Neural cell (in vitro differentiated cells): ENCODE data around the gene HDHD2. TPM values are rescaled to one million over a fixed set of nuclear protein-coding genes. Genes with fewer than 3 reads are reported as not detected.

Experiments
- H2AFZ ChIP-seq: fragments of 200-600, 300-800 bp; sonication (generic), shearing (Covaris generic); 2 replicates; pipeline ENCODE4 v1.6.0; 2014; ENCODE audit warnings: low read depth, mild to moderate bottlenecking, antibody characterized with exemption, low read length, moderate library complexity
- H3F3A ChIP-seq: fragments of 200-600 bp; shearing (Covaris generic); 2 replicates; pipeline ENCODE4 v1.6.1; 2016; ENCODE audit warnings: mild to moderate bottlenecking, moderate library complexity, mixed read lengths, antibody characterized with exemption, low read length; ENCODE audit not compliant: insufficient read depth, poor library complexity, severe bottlenecking
- H3K27ac ChIP-seq: fragments of 200-600, 300-800 bp; sonication (generic), shearing (Covaris generic); 2 replicates; pipeline ENCODE4 v1.5.1; 2014; ENCODE audit warnings: mild to moderate bottlenecking, low read length, moderate library complexity
- H3K27me3 ChIP-seq: fragments of 300-800, 200-600 bp; sonication (generic), shearing (Covaris generic); 2 replicates; pipeline ENCODE4 v1.6.0; 2014; ENCODE audit warnings: mild to moderate bottlenecking, low read depth, low read length, moderate library complexity; ENCODE audit not compliant: insufficient read depth
- H3K36me3 ChIP-seq: fragments of 300-800, 200-600 bp; sonication (generic), shearing (Covaris generic); 2 replicates; pipeline ENCODE4 v1.5.1; 2014; ENCODE audit warnings: mild to moderate bottlenecking, antibody characterized with exemption, low read length, moderate library complexity; ENCODE audit not compliant: insufficient read depth
- H3K4me2 ChIP-seq: fragments of 300-800, 200-600 bp; sonication (generic), shearing (Covaris generic); 2 replicates; pipeline ENCODE4 v1.6.0; 2014; ENCODE audit warnings: mild to moderate bottlenecking, low read length
- H3K4me3 ChIP-seq: fragments of 300-800, 200-600 bp; sonication (generic), shearing (Covaris generic); 2 replicates; pipeline ENCODE4 v1.5.1; 2014; ENCODE audit warnings: mild to moderate bottlenecking, low read length, moderate library complexity
- H3K79me2 ChIP-seq: fragments of 200-600 bp; shearing (Covaris generic); replicated peaks from 2 replicates; pipeline ENCODE4 v1.6.0; 2014; ENCODE audit warnings: mild to moderate bottlenecking, low read length, moderate library complexity; ENCODE audit not compliant: insufficient read depth
- H3K9ac ChIP-seq: fragments of 300-800, 200-600 bp; sonication (generic), shearing (Covaris generic); 2 replicates; pipeline ENCODE4 v1.6.1; 2016; ENCODE audit warnings: mild to moderate bottlenecking, low read length, mixed read lengths
- H3K9me2 ChIP-seq: fragments of 200-600 bp; shearing (Covaris generic); 2 replicates; pipeline ENCODE4 v1.6.1; 2016; ENCODE audit warnings: mild to moderate bottlenecking, low read length, mixed read lengths; ENCODE audit not compliant: insufficient read depth
- H3K9me3 ChIP-seq: fragments of 200-600, 300-800 bp; sonication (generic), shearing (Covaris generic); 2 replicates; pipeline ENCODE4 v1.6.1; 2016; ENCODE audit warnings: mild to moderate bottlenecking, mixed run types, low read length, moderate library complexity, mixed read lengths
- H4K20me1 ChIP-seq: fragments of 200-600 bp; shearing (Covaris generic); 2 replicates; pipeline ENCODE4 v1.6.1; 2016; ENCODE audit warnings: mild to moderate bottlenecking, mixed run types; ENCODE audit not compliant: insufficient read depth
- EP300 ChIP-seq: fragments of 450-650 bp; conservative IDR thresholded peaks from 2 replicates; pipeline ENCODE4 v1.6.1; 2014; ENCODE audit warnings: antibody characterized with exemption, mild to moderate bottlenecking, moderate library complexity; ENCODE audit not compliant: poor library complexity, severe bottlenecking
- EZH2 ChIP-seq: fragments of 200-600, 300-800 bp; shearing (Covaris generic), sonication (generic); IDR thresholded peaks from 2 replicates; pipeline ENCODE4 v1.6.1; 2014; ENCODE audit warnings: antibody characterized with exemption, low read length, borderline replicate concordance, mild to moderate bottlenecking; ENCODE audit not compliant: insufficient read depth, poor library complexity, severe bottlenecking
- MXI1 ChIP-seq: fragments of 450-650 bp; conservative IDR thresholded peaks from 2 replicates; pipeline ENCODE4 v1.6.1; 2014; ENCODE audit warnings: antibody characterized with exemption, mild to moderate bottlenecking; ENCODE audit not compliant: poor library complexity, severe bottlenecking
- POLR2AphosphoS5 ChIP-seq: IDR thresholded peaks from 2 replicates; pipeline ENCODE4 v1.6.1; 2012
- RAD21 ChIP-seq: fragments of 450-650 bp; conservative IDR thresholded peaks from 2 replicates; pipeline ENCODE4 v1.6.1; 2014; ENCODE audit warnings: antibody characterized with exemption, mild to moderate bottlenecking, moderate library complexity
- SMC3 ChIP-seq: fragments of 450-650 bp; conservative IDR thresholded peaks from 2 replicates; pipeline ENCODE4 v1.6.1; 2014; ENCODE audit warnings: antibody characterized with exemption, mild to moderate bottlenecking, moderate library complexity; ENCODE audit not compliant: poor library complexity
- TAF1 ChIP-seq: IDR thresholded peaks from 2 replicates; pipeline ENCODE4 v1.6.1; 2012; ENCODE audit warnings: low read depth
- polyA plus RNA-seq: library from polyadenylated mRNA; depleted of rRNA; stranded (reverse); fragments of >200 nt; gene quantifications from 2 replicates; pipeline ENCODE4 v1.2.3, GENCODE V29; 2014
- small RNA-seq, 3 experiments: library from RNA; depleted of rRNA; stranded (forward); fragments of <200 nt; gene quantifications; one replicate each; pipeline ENCODE3, GENCODE V24; 2012
- TF ChIP-seq, protein P1 (sequence below): IDR thresholded peaks from 2 replicates; pipeline ENCODE4 v1.6.1; 2012; ENCODE audit warnings: borderline replicate concordance
- TF ChIP-seq, protein P2 (sequence below): fragments of 450-650 bp; IDR thresholded peaks from 2 replicates; pipeline ENCODE4 v1.5.1; 2014; ENCODE audit warnings: antibody characterized with exemption, mild to moderate bottlenecking, moderate library complexity; ENCODE audit not compliant: poor library complexity, severe bottlenecking

HDHD2 gene
- polyA plus RNA-seq, 1 donor from 2014 or later: 61.3 TPM

DNA sequence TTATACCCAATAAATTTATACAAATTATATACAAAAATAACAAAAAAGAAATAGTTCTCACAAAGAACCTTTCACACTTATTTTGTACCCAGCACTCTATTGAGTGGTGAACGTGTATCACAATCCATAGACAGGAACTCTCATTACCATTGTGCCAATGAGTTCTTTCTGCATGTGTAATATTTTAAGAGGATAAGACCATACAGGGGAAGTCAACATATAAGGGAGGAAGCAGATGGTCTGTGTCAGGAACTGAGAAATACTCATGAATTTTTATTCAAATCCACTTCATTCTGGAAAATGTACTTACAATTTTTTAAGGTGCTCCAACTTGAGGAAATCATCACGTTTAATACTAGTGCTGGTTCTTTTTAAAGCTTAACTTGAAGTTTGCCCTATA lies 87.8 kb downstream of the HDHD2 start:
- H3F3A ChIP-seq: no peaks in the 10 kb centered on the region
- no peaks in the 10 kb centered on the region for H3K27me3 ChIP-seq
- TF ChIP-seq RAD21: no peak
- no peak for TF ChIP-seq MXI1
- TF ChIP-seq EP300: no peak
- TF ChIP-seq, protein P1, sequence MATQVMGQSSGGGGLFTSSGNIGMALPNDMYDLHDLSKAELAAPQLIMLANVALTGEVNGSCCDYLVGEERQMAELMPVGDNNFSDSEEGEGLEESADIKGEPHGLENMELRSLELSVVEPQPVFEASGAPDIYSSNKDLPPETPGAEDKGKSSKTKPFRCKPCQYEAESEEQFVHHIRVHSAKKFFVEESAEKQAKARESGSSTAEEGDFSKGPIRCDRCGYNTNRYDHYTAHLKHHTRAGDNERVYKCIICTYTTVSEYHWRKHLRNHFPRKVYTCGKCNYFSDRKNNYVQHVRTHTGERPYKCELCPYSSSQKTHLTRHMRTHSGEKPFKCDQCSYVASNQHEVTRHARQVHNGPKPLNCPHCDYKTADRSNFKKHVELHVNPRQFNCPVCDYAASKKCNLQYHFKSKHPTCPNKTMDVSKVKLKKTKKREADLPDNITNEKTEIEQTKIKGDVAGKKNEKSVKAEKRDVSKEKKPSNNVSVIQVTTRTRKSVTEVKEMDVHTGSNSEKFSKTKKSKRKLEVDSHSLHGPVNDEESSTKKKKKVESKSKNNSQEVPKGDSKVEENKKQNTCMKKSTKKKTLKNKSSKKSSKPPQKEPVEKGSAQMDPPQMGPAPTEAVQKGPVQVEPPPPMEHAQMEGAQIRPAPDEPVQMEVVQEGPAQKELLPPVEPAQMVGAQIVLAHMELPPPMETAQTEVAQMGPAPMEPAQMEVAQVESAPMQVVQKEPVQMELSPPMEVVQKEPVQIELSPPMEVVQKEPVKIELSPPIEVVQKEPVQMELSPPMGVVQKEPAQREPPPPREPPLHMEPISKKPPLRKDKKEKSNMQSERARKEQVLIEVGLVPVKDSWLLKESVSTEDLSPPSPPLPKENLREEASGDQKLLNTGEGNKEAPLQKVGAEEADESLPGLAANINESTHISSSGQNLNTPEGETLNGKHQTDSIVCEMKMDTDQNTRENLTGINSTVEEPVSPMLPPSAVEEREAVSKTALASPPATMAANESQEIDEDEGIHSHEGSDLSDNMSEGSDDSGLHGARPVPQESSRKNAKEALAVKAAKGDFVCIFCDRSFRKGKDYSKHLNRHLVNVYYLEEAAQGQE: no peak
- TF ChIP-seq SMC3: no peak
- TF ChIP-seq EZH2: no peak
- TF ChIP-seq, protein P2, sequence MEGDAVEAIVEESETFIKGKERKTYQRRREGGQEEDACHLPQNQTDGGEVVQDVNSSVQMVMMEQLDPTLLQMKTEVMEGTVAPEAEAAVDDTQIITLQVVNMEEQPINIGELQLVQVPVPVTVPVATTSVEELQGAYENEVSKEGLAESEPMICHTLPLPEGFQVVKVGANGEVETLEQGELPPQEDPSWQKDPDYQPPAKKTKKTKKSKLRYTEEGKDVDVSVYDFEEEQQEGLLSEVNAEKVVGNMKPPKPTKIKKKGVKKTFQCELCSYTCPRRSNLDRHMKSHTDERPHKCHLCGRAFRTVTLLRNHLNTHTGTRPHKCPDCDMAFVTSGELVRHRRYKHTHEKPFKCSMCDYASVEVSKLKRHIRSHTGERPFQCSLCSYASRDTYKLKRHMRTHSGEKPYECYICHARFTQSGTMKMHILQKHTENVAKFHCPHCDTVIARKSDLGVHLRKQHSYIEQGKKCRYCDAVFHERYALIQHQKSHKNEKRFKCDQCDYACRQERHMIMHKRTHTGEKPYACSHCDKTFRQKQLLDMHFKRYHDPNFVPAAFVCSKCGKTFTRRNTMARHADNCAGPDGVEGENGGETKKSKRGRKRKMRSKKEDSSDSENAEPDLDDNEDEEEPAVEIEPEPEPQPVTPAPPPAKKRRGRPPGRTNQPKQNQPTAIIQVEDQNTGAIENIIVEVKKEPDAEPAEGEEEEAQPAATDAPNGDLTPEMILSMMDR: no peak
- no peak for TF ChIP-seq TAF1
- no peak for TF ChIP-seq POLR2AphosphoS5
- H3K9me3 ChIP-seq: no peaks in the 10 kb centered on the region
- H3K9ac ChIP-seq: no peak overlapping the region
- H3K4me3 ChIP-seq: no peak overlapping the region
- no peaks in the 10 kb centered on the region for H3K79me2 ChIP-seq
- H3K9me2 ChIP-seq: no peaks in the 10 kb centered on the region
- H3K4me2 ChIP-seq: no peak overlapping the region
- H2AFZ ChIP-seq: no peak overlapping the region
- H3K36me3 ChIP-seq: no peaks in the 10 kb centered on the region
- H3K27ac ChIP-seq: no peak overlapping the region
- H4K20me1 ChIP-seq: no peaks in the 10 kb centered on the region

Small RNA genes lying within 50 kb of the gene (small RNA-seq; reads per million reads assigned to genes)
- 0 to 0.06 (median 0) reads per million in 3 experiments for gene AC012254.4

Other genes starting within 250 kb of the HDHD2 start
- 32.1 and 38.0 TPM in 2 replicates for gene PIAS2, start 233.0 kb downstream of the HDHD2 start, polyA plus RNA-seq
- 1.4 and 2.1 TPM in 2 replicates for gene KATNAL2, start 232.9 kb downstream of the HDHD2 start, polyA plus RNA-seq
- not detected in 2 replicates for gene ELOA2, start 114.9 kb downstream of the HDHD2 start, polyA plus RNA-seq
- 23.3 and 27.1 TPM in 2 replicates for gene IER3IP1, start 25.9 kb upstream of the HDHD2 start, polyA plus RNA-seq
- gene SKOR2, start 101.2 kb upstream of the HDHD2 start, polyA plus RNA-seq: not detected in 2 replicates